Suppressor macrophage (primary cell): Measurements from ENCODE around the gene OR10V1.
"Not testable (repeated sequence)": the region's sequence is repeated elsewhere in the genome, so short reads cannot be mapped to it uniquely, and the experiment has no call there.

Experiments used
- DNase-seq, 4 experiments: peaks; one replicate each; pipeline ENCODE4 v3.0.0-alpha.2; 2020 to 2022

OR10V1 gene

GRCh38 chr11:59710136-59710847 lies 3.4 kb downstream of the OR10V1 start:
- no peak for DNase-seq

GRCh38 chr11:59708537-59708936 lies 5.1 kb downstream of the OR10V1 start:
- no peak for DNase-seq

GRCh38 chr11:59707371-59707770 lies 6.3 kb downstream of the OR10V1 start:
- DNase-seq = no peak

- no peak for DNase-seq
Observed at GRCh38 chr11:59706518-59707285, 6.9 kb downstream of the OR10V1 start.

GRCh38 chr11:59705294-59705693 lies 8.4 kb downstream of the OR10V1 start:
- no peak for DNase-seq

GRCh38 chr11:59703515-59703914 lies 10.1 kb downstream of the OR10V1 start:
- not testable (repeated sequence) for DNase-seq

- not testable (repeated sequence) for DNase-seq
Observed at GRCh38 chr11:59700157-59700556, 13.5 kb downstream of the OR10V1 start.

- peak in 1 of 4 experiments; percentile 15 for DNase-seq
Observed at GRCh38 chr11:59698506-59698905, 15.1 kb downstream of the OR10V1 start.

- DNase-seq = no peak
Observed at GRCh38 chr11:59692915-59693314, 20.7 kb downstream of the OR10V1 start.

GRCh38 chr11:59691156-59691555 lies 22.5 kb downstream of the OR10V1 start:
- DNase-seq = peak in 2 of 4 experiments; percentile 24 to 39

GRCh38 chr11:59689015-59689414 lies 24.6 kb downstream of the OR10V1 start:
- no peak for DNase-seq

- DNase-seq = not testable (repeated sequence)
Observed at GRCh38 chr11:59681260-59681725, 32.4 kb downstream of the OR10V1 start.

GRCh38 chr11:59680287-59681154 lies 33.1 kb downstream of the OR10V1 start:
- DNase-seq = peak; percentile 79 to 87 (median 84)

- no peak for DNase-seq
Observed at GRCh38 chr11:59679347-59679746, 34.3 kb downstream of the OR10V1 start.

GRCh38 chr11:59678813-59679165 lies 34.9 kb downstream of the OR10V1 start:
- DNase-seq = no peak

- DNase-seq = no peak
Observed at GRCh38 chr11:59678118-59678812, 35.4 kb downstream of the OR10V1 start.

- DNase-seq = no peak
Observed at GRCh38 chr11:59676205-59676604, 37.4 kb downstream of the OR10V1 start.

- DNase-seq = no peak
Observed at GRCh38 chr11:59674291-59674690, 39.4 kb downstream of the OR10V1 start.

- DNase-seq = no peak
Observed at GRCh38 chr11:59673291-59673690, 40.4 kb downstream of the OR10V1 start.

- peak in 3 of 4 experiments; percentile 36 to 40 (median 38) for DNase-seq
Observed at GRCh38 chr11:59671471-59671870, 42.2 kb downstream of the OR10V1 start.

GRCh38 chr11:59669611-59670009 lies 44.0 kb downstream of the OR10V1 start:
- DNase-seq = peak in 2 of 4 experiments; percentile 67 to 74

GRCh38 chr11:59668950-59669610 lies 44.6 kb downstream of the OR10V1 start, which contains the start of gene PATL1:
PATL1 (minus strand) TSS chr11:59669037; CDS start chr11:59668895, 142 bp downstream.
- DNase-seq = peak; percentile 100
